Pons (tissue), 1 donor: ENCODE measurements around the gene IVNS1ABP.
"Not testable (repeated sequence)": the region's sequence is repeated elsewhere in the genome, so short reads cannot be mapped to it uniquely, and the experiment has no call there.

Experiments
- DNase-seq: peaks from one replicate; pipeline ENCODE4 v3.0.0-alpha.2; 2016; ENCODE audit warnings: low spot score

The IVNS1ABP gene

GRCh38 chr1:185317034-185317885 lies at the start of gene IVNS1ABP:
IVNS1ABP (minus strand) TSS chr1:185317243; CDS start chr1:185309493, 7,750 bp downstream.
- peak; percentile 93 for DNase-seq

- DNase-seq, result no peak
These were observed 48.9 kb upstream of the IVNS1ABP start for GRCh38 chr1:185365951-185366350.

GRCh38 chr1:185364528-185364927 lies 47.5 kb upstream of the IVNS1ABP start:
- not testable (repeated sequence) for DNase-seq

GRCh38 chr1:185363205-185363604 lies 46.2 kb upstream of the IVNS1ABP start:
- no peak for DNase-seq

- no peak for DNase-seq
These were observed 43.7 kb upstream of the IVNS1ABP start for GRCh38 chr1:185360714-185361113.

- DNase-seq, result no peak
These were observed 41.9 kb upstream of the IVNS1ABP start for GRCh38 chr1:185358957-185359356.

GRCh38 chr1:185355947-185356346 lies 38.9 kb upstream of the IVNS1ABP start:
- no peak for DNase-seq

- DNase-seq, result no peak
These were observed 36.1 kb upstream of the IVNS1ABP start for GRCh38 chr1:185353124-185353523.

- no peak for DNase-seq
These were observed 34.9 kb upstream of the IVNS1ABP start for GRCh38 chr1:185351734-185352466.

- no peak for DNase-seq
These were observed 33.0 kb upstream of the IVNS1ABP start for GRCh38 chr1:185350027-185350442.

- no peak for DNase-seq
These were observed 32.5 kb upstream of the IVNS1ABP start for GRCh38 chr1:185349556-185349955.

- no peak for DNase-seq
These were observed 31.9 kb upstream of the IVNS1ABP start for GRCh38 chr1:185348985-185349384.

- no peak for DNase-seq
These were observed 31.3 kb upstream of the IVNS1ABP start for GRCh38 chr1:185348296-185348695.

GRCh38 chr1:185345913-185346720 lies 29.1 kb upstream of the IVNS1ABP start:
- DNase-seq, result peak; percentile 52

- peak; percentile 88 for DNase-seq
These were observed 26.3 kb upstream of the IVNS1ABP start for GRCh38 chr1:185343306-185343705.

GRCh38 chr1:185342672-185343259 lies 25.7 kb upstream of the IVNS1ABP start:
- peak; percentile 39 for DNase-seq

GRCh38 chr1:185342017-185342416 lies 25.0 kb upstream of the IVNS1ABP start:
- no peak for DNase-seq

GRCh38 chr1:185341196-185341781 lies 24.2 kb upstream of the IVNS1ABP start:
- DNase-seq, result no peak

GRCh38 chr1:185338719-185339622 lies 21.9 kb upstream of the IVNS1ABP start:
- DNase-seq, result peak; percentile 79

GRCh38 chr1:185337246-185337645 lies 20.2 kb upstream of the IVNS1ABP start:
- DNase-seq, result no peak
